HT1080 (cell line): ENCODE results near the gene OR2V2. TPM values are rescaled to one million over a fixed set of nuclear protein-coding genes. Genes with fewer than 3 reads are reported as not detected.
A peak's percentile ranks its signal among the peaks of the same experiment; 100 is the strongest.

Source experiments
- DNase-seq: peaks from one replicate; pipeline ENCODE4 v3.0.0-alpha.2; 2015; ENCODE audit warnings: low read depth
- total RNA-seq: library from RNA; depleted of rRNA; stranded (reverse); fragments of >200 nt; shearing (Covaris generic); gene quantifications from 2 replicates; pipeline ENCODE4 v1.2.3, GENCODE V29; 2014

Gene OR2V2
- total RNA-seq, 1 experiment from 2014 or later = not detected

GRCh38 chr5:181142054-181142453 is 5.3 kb upstream of the OR2V2 start:
- no peak for DNase-seq

- no peak for DNase-seq
Measured at GRCh38 chr5:181145133-181145532, 2.3 kb upstream of the OR2V2 start.

GRCh38 chr5:181149355-181149754 is 2.0 kb downstream of the OR2V2 start:
- DNase-seq = no peak

- DNase-seq = no peak
Measured at GRCh38 chr5:181149806-181150733, 2.7 kb downstream of the OR2V2 start.

- DNase-seq = peak; percentile 44
Measured at GRCh38 chr5:181151146-181151545, 3.8 kb downstream of the OR2V2 start.

GRCh38 chr5:181152406-181152805 is 5.0 kb downstream of the OR2V2 start:
- peak; percentile 89 for DNase-seq

GRCh38 chr5:181153814-181154213 is 6.4 kb downstream of the OR2V2 start:
- DNase-seq = no peak

- no peak for DNase-seq
Measured at GRCh38 chr5:181156758-181157157, 9.4 kb downstream of the OR2V2 start.

GRCh38 chr5:181158869-181159268 is 11.5 kb downstream of the OR2V2 start:
- no peak for DNase-seq

- DNase-seq = peak; percentile 81
Measured at GRCh38 chr5:181159286-181160151, 12.1 kb downstream of the OR2V2 start.

- DNase-seq = peak; percentile 21
Measured at GRCh38 chr5:181160152-181160754, 12.9 kb downstream of the OR2V2 start.

- peak; percentile 28 for DNase-seq
Measured at GRCh38 chr5:181160755-181161533, 13.6 kb downstream of the OR2V2 start.

- DNase-seq = no peak
Measured at GRCh38 chr5:181161534-181162175, 14.3 kb downstream of the OR2V2 start.

- peak; percentile 24 for DNase-seq
Measured at GRCh38 chr5:181163487-181164075, 16.2 kb downstream of the OR2V2 start.

- DNase-seq = peak; percentile 79
Measured at GRCh38 chr5:181164076-181164952, 16.9 kb downstream of the OR2V2 start.

GRCh38 chr5:181166812-181167733 is 19.7 kb downstream of the OR2V2 start:
- no peak for DNase-seq

GRCh38 chr5:181167814-181168488 is 20.6 kb downstream of the OR2V2 start:
- DNase-seq = no peak
